HUES6 (cell line): ENCODE results near the gene GUCY1A2.

ENCODE experiments used
- H3K27ac ChIP-seq: 2 replicates; pipeline ENCODE4 v1.7.0; 2013; ENCODE audit warnings: low read depth, mild to moderate bottlenecking, low read length, inconsistent platforms
- H3K27me3 ChIP-seq: 2 replicates; pipeline ENCODE4 v1.6.1; 2013; ENCODE audit warnings: low read length; ENCODE audit not compliant: control insufficient read depth, insufficient read depth
- H3K36me3 ChIP-seq: 2 replicates; pipeline ENCODE4 v1.6.1; 2013; ENCODE audit warnings: low read length; ENCODE audit not compliant: control insufficient read depth, insufficient read depth
- H3K4me1 ChIP-seq: 2 replicates; pipeline ENCODE4 v1.6.1; 2013; ENCODE audit warnings: low read length; ENCODE audit not compliant: control insufficient read depth, insufficient read depth
- H3K4me3 ChIP-seq: 2 replicates; pipeline ENCODE4 v1.5.1; 2013; ENCODE audit warnings: low read depth, low read length
- H3K9ac ChIP-seq: one replicate; pipeline ENCODE4 v1.6.1; 2013; ENCODE audit warnings: mild to moderate bottlenecking, low read length
- H3K9me3 ChIP-seq: 2 replicates; pipeline ENCODE4 v1.6.1; 2013; ENCODE audit warnings: low read depth, low read length; ENCODE audit not compliant: control insufficient read depth, insufficient read depth

GUCY1A2 gene

DNA sequence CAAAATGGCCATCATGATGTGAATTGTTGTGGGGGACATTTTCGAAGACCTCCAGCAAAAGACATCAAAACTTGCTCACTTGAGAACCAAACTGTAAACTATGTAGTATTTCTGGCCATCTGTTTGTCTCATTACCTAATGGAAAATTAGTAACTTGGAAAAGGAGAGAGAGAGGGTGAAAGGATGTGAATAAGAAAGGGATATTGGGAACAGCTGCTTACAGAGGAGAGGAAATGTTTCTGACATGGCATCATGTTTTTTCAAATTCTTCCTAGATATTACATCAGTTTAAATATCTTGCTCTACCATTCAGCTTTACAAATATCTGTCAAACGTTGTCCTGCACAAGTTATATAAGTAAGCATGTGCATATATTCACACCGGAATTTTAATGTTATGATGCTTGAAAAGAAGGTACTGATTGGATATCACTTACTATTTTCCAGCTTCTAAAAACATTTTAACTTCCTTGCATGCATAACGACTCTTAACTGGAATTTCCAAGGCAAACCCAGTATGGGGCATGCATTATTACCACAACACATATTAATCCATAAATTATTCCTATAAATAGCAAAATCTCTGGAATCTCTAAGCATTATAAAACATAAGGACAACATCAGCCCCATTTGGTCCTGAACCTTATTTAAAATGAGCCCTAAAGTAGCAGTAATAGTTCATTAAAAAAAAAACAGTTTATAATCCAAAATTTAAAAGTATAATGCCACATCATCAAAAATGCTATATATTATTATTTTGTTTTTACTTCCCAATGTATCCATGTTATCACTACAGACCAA, 20.0 kb downstream of the GUCY1A2 start:
- no peak overlapping the region for H3K27ac ChIP-seq
- H3K36me3 ChIP-seq: no peaks in the 10 kb centered on the region
- no peak overlapping the region for H3K9ac ChIP-seq
- H3K4me3 ChIP-seq: no peak overlapping the region
- H3K9me3 ChIP-seq: no peaks in the 10 kb centered on the region
- H3K4me1 ChIP-seq: no peaks in the 10 kb centered on the region
- H3K27me3 ChIP-seq: no peaks in the 10 kb centered on the region

DNA sequence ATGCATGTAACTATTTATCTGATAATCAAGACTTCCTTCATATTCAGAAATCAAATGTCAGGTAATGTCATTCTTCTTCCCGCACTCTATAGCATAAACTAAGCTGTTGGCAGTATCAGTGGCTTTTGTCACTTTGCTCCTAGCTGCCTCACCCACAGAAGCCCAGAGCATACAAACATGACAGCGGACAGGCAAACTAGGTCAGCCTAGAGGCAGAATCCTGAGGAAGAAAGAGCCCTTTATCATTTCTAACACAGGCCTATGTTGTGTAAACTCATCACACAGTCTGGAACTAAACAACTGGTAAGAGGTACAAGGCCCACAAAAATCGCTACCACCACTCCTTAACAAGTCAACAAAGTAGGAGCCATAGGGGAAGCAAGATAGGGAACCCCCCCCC, 21.0 kb downstream of the GUCY1A2 start:
- Histone ChIP-seq H3K9ac (no peak overlapping the region), H3K4me1 (no peaks in the 10 kb centered on the region), H3K9me3 (no peaks in the 10 kb centered on the region), H3K4me3 (no peak overlapping the region), H3K27ac (no peak overlapping the region), H3K27me3 (no peaks in the 10 kb centered on the region), H3K36me3 (no peaks in the 10 kb centered on the region)

DNA sequence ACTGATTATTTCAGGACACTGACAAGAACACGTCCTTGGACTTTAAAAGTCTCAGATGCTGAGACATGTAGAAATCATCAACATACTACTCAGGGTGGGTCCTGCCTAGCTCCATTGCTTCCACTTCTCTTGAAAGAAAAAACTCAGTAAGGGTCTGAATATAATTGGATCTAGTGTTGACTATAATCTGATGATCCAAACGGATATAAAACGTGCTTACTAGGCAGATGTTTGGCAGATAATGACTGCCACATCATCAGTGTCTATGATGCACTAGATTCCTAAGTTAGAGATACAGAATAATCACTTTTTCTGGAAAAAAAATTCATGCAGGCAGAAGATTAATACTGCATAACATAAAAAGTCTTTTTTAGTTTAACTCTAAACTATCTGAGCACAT, 21.6 kb downstream of the GUCY1A2 start:
- H3K4me3 ChIP-seq: no peak overlapping the region
- H3K4me1 ChIP-seq: no peaks in the 10 kb centered on the region
- H3K9ac ChIP-seq: no peak overlapping the region
- H3K27ac ChIP-seq: no peak overlapping the region
- H3K27me3 ChIP-seq: no peaks in the 10 kb centered on the region
- H3K9me3 ChIP-seq: no peaks in the 10 kb centered on the region
- no peaks in the 10 kb centered on the region for H3K36me3 ChIP-seq

DNA sequence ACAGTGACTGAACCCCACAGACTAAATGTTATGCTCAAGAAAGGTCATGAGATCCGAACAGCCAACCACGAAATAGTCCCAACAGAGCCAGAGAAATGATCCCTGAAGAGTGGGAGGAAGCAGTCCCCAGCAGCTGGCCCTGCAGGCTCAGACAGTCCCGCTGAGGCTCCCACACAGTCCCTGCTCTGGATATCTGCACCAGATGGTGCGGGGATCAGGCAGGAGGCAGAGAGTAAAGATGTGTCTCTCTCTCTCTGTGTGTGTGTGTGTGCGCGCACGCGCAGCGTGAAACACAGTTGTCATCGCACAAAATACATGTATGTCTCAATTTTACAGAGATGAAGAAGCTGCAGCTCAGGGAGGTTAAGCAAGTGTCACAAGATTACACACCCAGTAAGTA, 27.9 kb downstream of the GUCY1A2 start:
- no peaks in the 10 kb centered on the region for H3K36me3 ChIP-seq
- no peak overlapping the region for H3K27ac ChIP-seq
- no peak overlapping the region for H3K9ac ChIP-seq
- no peaks in the 10 kb centered on the region for H3K4me1 ChIP-seq
- H3K9me3 ChIP-seq: no peaks in the 10 kb centered on the region
- no peaks in the 10 kb centered on the region for H3K27me3 ChIP-seq
- H3K4me3 ChIP-seq: no peak overlapping the region

DNA sequence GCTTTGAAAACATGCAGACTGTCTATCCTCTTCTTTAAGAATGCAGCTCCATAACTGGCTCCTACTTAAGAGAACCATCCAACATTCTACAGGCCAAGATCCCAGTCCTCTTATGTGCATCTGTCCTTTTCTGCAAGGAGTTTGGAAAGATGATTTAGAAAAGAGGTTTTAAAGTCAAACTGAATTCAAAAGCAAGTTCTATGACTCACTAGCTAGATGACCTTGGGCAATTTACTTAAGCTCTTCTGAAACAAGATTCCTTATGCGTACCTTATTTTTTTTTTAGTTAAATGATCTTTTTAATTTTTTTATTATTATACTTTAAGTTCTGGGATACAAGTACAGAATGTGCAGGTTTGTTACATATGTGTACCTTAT, 29.2 kb downstream of the GUCY1A2 start:
- Histone ChIP-seq H3K4me3 (no peak overlapping the region), H3K9ac (no peak overlapping the region), H3K4me1 (no peaks in the 10 kb centered on the region), H3K9me3 (no peaks in the 10 kb centered on the region), H3K27me3 (no peaks in the 10 kb centered on the region), H3K27ac (no peak overlapping the region), H3K36me3 (no peaks in the 10 kb centered on the region)

DNA sequence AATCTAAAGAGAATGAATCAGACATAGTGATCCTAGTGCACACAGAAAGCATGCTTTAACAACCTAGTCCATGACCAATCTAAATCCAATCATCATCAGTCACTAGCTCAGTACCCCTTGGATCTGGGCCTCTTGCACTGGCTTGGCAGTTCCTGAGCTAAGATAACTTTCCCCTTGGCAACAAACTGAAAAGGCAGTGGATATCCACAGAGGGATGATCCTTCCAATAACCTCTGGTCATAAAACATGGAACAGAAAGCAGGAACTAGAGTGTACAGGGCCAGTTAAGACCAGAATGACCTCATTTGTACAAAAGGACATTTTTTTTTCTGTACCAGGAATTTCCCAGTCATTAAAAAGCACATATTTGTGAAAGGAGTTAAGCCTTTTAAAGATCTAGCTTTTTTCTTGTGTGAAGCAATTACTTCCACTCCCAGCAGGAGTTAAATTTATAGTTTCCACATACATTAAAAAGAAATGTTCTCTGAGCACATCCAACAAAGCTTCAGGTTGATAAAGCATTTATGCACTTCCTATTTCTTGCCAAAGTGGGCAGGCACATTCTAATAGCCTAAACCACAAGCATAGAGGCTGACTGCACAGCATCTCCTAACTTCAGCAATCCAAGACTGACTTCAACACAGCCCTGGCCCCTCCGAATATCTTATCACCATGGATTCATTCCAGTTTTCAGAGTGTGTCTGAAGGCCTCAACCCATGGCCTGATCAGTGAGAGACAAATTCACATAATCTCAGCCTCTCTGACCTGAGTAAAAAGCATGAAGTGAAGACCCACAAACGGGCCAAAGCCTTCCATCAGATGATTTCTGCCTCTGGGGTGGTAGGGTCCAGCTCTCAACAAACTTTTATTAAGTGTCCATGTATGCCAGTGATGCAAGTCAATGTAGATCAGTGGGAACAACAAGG, 29.9 kb downstream of the GUCY1A2 start:
- Histone ChIP-seq H3K4me1 (no peaks in the 10 kb centered on the region), H3K9ac (no peak overlapping the region), H3K9me3 (no peaks in the 10 kb centered on the region), H3K27me3 (no peaks in the 10 kb centered on the region), H3K27ac (no peak overlapping the region), H3K4me3 (no peak overlapping the region), H3K36me3 (no peaks in the 10 kb centered on the region)

DNA sequence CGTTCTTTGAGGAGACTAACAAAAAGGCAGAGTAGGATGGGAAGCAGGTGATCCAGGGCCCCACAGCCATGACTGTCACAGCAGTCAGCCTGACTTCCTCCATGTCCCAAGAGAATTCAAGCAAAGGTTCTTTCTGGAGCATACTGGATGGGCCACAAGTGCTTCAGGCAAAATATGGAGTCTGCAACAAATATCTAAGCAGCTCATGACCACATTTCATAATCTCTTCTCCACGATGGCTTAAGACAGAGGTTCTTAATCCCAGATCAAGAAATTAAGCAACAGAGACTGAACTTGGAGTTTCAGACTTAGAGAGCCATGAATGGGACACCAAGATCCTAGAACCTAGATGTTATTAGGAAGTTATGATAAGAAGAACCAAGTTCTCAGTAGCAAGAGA, 31.6 kb downstream of the GUCY1A2 start:
- H3K27ac ChIP-seq: no peak overlapping the region
- H3K4me1 ChIP-seq: no peaks in the 10 kb centered on the region
- H3K27me3 ChIP-seq: no peaks in the 10 kb centered on the region
- H3K36me3 ChIP-seq: no peaks in the 10 kb centered on the region
- no peak overlapping the region for H3K9ac ChIP-seq
- no peak overlapping the region for H3K4me3 ChIP-seq
- H3K9me3 ChIP-seq: no peaks in the 10 kb centered on the region

DNA sequence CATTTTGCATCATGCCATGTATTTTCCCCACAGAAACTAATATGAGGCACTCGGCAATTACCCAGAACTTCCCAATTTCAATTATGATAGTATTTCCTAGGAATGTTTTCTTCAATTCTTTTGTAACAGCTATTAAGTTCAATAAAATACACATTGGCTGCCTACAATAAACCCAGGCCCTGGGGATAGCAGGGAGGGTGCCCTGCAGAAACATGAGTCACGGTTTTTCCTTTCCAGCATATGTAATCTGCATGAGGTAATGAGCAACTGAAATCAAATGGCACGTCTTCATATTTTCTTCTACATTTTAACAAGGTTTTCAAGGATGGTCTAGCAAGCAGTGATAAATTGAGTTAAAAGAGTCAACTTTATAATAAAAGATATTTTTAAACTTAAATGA, 32.0 kb downstream of the GUCY1A2 start:
- Histone ChIP-seq H3K9ac (no peak overlapping the region), H3K27me3 (no peaks in the 10 kb centered on the region), H3K27ac (no peak overlapping the region), H3K36me3 (no peaks in the 10 kb centered on the region), H3K4me1 (no peaks in the 10 kb centered on the region), H3K4me3 (no peak overlapping the region), H3K9me3 (no peaks in the 10 kb centered on the region)

DNA sequence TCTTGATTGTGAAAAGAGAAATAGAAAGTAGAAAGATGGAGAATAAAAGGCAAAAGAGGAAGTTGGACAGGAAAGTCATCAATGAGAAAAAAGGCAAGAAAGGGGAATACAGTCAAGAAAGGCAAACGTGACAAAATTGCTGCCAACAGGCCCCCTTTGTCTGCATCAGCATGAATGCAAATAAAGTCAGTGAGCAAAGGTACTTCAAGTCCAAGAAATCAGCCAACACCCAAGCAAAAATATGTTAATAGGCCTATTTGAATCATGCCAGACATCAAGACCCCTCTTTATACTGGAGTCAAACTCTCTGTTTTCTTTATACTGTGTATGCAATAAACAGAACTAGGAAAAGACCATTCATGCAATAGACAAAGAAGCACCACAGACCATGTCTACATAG, 34.3 kb downstream of the GUCY1A2 start:
- no peaks in the 10 kb centered on the region for H3K9me3 ChIP-seq
- H3K27me3 ChIP-seq: no peaks in the 10 kb centered on the region
- H3K36me3 ChIP-seq: no peaks in the 10 kb centered on the region
- H3K9ac ChIP-seq: no peak overlapping the region
- no peaks in the 10 kb centered on the region for H3K4me1 ChIP-seq
- H3K27ac ChIP-seq: no peak overlapping the region
- H3K4me3 ChIP-seq: no peak overlapping the region

DNA sequence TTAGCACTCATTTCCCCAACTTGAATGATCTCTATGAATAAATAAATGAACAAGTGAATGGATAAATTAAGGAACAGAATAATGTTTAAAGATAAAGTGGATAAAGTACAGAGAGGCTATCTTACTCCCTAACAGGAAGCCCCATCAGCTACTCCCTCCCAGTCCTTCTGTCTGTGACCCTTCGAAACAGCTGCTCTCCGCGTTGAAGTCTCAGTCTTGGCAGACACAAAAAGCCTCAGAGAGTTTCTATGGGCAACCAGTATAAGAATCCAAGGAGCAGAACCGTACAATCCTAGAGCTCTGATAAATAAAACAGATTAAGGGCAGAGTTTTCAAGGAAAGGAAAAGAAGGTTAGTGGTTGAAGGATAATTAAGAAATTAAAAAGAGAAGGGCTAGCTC, 35.0 kb downstream of the GUCY1A2 start:
- H3K9ac ChIP-seq: no peak overlapping the region
- no peaks in the 10 kb centered on the region for H3K36me3 ChIP-seq
- H3K27me3 ChIP-seq: no peaks in the 10 kb centered on the region
- no peak overlapping the region for H3K4me3 ChIP-seq
- no peak overlapping the region for H3K27ac ChIP-seq
- H3K9me3 ChIP-seq: no peaks in the 10 kb centered on the region
- H3K4me1 ChIP-seq: no peaks in the 10 kb centered on the region

DNA sequence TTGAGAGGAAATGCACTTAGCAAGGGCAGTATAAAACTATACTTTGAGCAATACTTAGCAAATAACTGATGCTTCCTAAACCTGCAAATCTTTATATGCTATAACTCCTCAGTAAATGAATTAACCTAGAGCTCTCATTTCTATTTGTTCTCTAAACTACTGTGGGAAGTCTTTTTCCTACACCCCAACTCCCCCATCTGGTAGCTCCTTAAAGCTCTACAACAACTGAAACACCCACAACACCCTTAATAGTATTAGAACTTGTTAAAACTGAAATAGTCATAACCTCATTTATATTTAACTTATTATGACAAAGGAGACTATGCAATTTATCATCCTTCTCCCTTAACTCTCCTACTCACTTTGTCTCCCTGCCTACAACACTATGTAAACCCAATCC, 43.4 kb downstream of the GUCY1A2 start:
- Histone ChIP-seq H3K4me1 (peaks cover 3% of the 10 kb centered on the region; the same call in 1 of the 2 replicates), H3K4me3 (no peak overlapping the region), H3K9me3 (no peaks in the 10 kb centered on the region), H3K27me3 (no peaks in the 10 kb centered on the region), H3K27ac (no peak overlapping the region), H3K9ac (no peak overlapping the region), H3K36me3 (no peaks in the 10 kb centered on the region)
